HG02610 (cell line): ENCODE data around the gene LPP.
A peak's percentile ranks its signal among the peaks of the same experiment; 100 is the strongest.

ENCODE experiments used
- ATAC-seq: cut with Tn5 transposase; IDR thresholded peaks from one replicate; pipeline ENCODE4 v1.9.1; 2021; ENCODE audit warnings: mild to moderate bottlenecking, moderate library complexity; ENCODE audit not compliant: unreplicated experiment

LPP gene

GRCh38 chr3:188295876-188296275 lies 141.9 kb downstream of the LPP start:
- ATAC-seq, result no peak

GRCh38 chr3:188296761-188297612 lies 143.0 kb downstream of the LPP start:
- no peak for ATAC-seq

DNA sequence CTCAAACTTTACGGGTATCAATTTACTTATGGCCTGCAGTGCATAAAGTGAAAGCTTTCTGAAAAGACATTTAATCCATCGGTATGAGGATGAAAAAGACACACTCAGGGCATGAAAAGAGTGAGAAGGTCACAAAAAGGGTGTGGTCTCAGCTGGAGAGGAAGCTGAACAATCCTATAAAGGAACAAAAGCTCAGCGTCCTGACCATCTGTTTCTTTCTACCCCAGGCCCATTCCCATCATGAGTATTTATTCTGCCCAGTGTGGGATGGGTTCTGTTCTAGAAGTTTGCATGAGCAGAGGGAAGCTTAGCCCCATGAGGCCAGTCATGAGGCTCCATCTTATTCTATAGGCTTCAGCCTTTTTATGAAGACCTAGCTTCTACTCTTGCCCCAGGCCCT lies 144.6 kb downstream of the LPP start:
- no peak for ATAC-seq

- ATAC-seq, result no peak
Measured at GRCh38 chr3:188299068-188299467, 145.1 kb downstream of the LPP start.

GRCh38 chr3:188299708-188300107 lies 145.8 kb downstream of the LPP start:
- no peak for ATAC-seq

- ATAC-seq, result no peak
Measured at GRCh38 chr3:188301147-188301546, 147.2 kb downstream of the LPP start.

- ATAC-seq, result no peak
Measured at GRCh38 chr3:188303286-188303799, 149.4 kb downstream of the LPP start.

- ATAC-seq, result no peak
Measured at GRCh38 chr3:188303823-188304222, 149.9 kb downstream of the LPP start.

DNA sequence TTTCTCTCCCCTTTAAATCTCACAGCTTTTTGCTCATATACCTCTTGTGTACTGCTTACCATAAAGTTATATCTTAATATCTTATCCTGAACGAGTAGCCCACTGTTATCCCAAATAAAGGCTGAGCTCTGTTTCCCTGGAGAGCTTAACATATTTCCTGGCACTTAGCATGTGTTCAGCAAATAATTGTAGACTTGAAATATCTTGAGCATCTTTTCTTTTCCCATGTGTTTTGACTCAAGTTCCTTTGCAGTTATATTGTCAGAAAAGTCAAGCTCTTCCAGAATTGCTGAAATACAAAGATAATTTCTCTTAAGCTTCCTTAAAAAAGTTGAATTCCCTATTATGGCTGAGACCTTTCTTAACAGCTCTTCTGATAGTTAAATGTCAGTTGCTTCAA lies 150.5 kb downstream of the LPP start:
- ATAC-seq, result no peak

- ATAC-seq, result no peak
Measured at GRCh38 chr3:188305220-188305619, 151.3 kb downstream of the LPP start.

GRCh38 chr3:188306435-188307005 lies 152.6 kb downstream of the LPP start:
- ATAC-seq, result no peak

DNA sequence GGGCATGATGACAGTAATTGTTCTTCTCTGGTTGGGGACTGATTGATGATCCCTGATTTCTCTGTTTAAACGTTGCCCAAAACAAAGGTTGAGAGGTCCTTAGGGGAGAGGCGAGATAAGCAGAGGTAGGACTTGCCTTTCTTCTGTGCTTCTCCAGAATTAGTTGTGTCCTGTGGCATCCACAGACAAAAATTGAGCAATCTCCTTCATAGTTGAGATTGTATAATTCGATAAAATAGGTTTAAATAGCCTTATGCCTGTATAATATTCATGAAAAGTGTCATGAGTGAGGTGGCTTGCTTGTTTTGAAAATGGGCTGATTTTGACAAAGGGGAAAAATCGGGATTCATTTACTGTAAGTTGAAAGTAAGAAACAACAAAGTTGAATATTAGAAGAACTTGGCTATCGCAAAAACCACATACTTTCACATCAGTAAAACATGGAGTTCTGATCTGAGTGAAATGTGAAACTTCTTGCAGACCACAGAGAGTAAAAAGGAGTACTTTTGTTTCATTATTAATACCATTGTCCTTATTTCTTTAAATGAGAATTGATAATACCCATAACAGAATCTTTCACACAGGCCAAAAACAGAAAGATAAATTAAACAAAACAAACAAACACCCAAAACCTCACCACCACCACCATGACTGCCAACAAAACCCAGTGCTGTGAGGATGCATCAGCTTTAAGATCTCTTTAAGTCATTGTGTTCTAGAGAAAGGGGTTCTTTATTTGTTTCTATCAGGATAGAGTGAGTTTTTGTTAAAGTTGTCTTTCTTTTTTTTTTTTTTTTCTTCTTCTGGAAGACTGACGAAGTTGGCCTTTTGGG lies 155.7 kb downstream of the LPP start:
- peak; percentile 98 for ATAC-seq

DNA sequence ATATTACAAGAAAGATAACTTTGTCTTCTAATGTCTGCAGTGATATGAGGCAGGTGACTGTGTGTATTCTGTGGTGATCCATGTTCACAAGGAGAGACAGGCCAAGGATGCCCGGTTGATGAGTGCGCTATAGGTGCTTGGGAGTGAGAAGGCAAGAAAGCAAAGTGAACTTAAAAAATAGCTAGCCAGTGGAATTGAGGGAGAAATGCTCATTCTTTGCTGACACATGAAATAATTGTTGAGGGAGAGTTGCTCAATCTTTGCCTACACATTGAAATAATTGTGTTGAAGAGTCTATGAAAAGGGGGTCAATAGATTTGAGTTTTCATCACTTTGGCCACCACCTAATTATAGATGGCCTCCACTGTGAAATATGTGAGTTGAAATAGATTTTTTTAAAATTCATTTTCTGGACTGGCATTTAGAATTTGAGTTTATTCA lies 156.3 kb downstream of the LPP start:
- ATAC-seq, result no peak

DNA sequence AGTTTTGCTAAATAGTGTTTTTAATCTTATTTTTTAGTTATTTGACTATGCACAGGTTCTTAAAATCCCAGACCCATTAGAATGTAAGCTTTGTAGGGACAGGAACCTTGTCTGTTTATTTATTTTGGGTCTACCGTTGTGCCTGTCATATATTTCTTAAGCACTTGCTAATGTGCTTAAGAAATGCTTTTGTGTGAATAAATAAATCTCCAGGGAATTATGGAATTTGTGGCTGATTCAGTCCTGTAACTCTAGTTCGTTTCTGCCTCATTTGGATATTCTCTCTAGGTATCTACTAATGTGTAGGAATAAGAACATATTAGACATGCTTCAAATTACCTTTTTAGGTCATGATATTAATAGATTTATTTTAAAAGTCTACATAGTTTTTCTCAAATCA lies 161.6 kb downstream of the LPP start:
- no peak for ATAC-seq

- no peak for ATAC-seq
Measured at GRCh38 chr3:188316021-188316722, 162.2 kb downstream of the LPP start.

DNA sequence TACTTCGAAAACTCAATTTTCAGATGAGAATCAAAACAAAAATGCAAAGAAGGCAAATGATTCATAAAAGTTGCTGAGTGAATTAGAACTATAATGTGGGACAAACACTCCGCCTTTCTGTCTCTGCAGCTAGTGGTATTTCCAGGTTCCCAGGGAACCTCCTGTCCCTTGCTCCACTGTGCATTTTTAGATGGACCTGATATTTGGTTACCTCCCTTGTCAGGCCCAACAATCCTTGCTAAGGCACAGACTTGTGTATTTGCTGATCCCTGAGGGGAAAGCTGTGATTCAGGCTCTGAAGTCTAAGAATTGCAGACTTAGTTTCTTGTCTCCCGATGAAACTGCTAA lies 162.7 kb downstream of the LPP start:
- no peak for ATAC-seq

GRCh38 chr3:188319569-188319968 lies 165.6 kb downstream of the LPP start:
- ATAC-seq, result no peak

- ATAC-seq, result no peak
Measured at GRCh38 chr3:188320757-188321156, 166.8 kb downstream of the LPP start.

- ATAC-seq, result no peak
Measured at GRCh38 chr3:188321258-188321657, 167.3 kb downstream of the LPP start.

- no peak for ATAC-seq
Measured at GRCh38 chr3:188322135-188322887, 168.4 kb downstream of the LPP start.
